ENCODE measurements around the gene TK2.
"Not testable (repeated sequence)": the region's sequence is repeated elsewhere in the genome, so short reads cannot be mapped to it uniquely, and the experiment has no call there.

Gene TK2

DNA sequence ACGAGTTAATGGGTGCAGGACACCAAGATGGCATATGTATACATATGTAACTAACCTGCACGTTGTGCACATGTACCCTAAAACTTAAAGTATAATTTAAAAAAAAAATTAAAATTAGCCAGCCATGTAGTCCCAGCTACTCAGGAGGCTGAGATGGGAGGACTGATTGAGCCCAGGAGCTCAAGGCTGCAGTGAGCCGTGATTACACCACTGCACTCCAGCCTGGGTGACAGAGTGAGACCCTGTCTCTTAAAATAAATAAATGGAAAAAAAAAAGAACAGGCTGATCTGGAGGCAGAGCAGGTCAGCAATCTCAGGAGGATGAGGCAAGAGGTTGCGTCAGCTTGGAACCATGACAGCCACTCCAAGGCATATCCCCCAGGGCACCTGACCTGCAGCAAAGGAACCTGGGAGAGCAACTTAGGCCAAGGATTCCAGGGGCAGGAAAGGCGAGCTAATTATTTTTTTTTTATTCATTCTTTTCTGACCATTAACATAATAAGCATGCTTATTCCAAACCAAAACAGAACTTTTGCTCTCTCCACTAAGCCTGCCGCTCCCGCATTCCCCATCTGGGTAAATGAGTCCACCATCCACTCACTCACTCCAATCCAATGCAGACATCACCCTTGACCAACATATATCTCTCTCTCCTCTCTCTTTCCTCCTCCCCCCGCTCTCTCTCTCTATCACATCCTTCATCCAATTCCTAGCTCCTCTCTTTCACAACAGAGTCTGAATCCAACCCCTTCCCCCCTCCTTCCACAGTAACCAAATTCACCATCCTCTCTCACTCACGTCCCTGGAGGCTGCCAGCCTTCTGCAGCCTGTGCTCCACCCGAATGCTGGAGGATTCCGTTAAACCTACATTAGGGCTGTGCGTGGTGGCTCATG, 47.7 kb downstream of the TK2 start:
- DNase-seq: no peak

DNA sequence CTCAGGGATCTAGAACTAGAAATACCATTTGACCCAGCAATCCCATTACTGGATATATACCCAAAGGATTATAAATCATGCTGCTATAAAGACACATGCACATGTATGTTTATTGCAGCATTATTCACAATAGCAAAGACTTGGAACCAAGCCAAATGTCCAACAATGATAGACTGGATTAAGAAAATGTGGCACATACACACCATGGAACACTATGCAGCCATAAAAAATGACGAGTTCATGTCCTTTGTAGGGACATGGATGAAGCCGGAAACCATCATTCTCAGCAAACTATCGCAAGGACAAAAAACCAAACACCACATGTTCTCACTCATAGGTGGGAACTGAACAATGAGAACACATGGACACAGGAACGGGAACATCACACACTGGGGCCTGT, 48.4 kb downstream of the TK2 start:
- DNase-seq: not testable (repeated sequence)

DNA sequence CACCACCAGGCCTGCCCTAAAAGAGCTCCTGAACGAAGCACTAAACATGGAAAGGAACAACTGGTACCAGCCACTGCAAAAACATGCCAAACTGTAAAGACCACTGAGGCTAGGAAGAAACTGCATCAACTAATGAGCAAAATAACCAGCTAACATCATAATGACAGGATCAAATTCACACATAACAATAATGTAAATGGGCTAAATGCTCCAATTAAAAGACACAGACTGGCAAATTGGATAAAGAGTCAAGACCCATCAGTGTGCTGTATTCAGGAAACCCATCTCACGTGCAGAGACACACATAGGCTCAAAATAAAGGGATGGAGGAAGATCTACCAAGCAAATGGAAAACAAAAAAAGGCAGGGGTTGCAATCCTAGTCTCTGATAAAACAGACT, 52.0 kb downstream of the TK2 start:
- DNase-seq: not testable (repeated sequence)

DNA sequence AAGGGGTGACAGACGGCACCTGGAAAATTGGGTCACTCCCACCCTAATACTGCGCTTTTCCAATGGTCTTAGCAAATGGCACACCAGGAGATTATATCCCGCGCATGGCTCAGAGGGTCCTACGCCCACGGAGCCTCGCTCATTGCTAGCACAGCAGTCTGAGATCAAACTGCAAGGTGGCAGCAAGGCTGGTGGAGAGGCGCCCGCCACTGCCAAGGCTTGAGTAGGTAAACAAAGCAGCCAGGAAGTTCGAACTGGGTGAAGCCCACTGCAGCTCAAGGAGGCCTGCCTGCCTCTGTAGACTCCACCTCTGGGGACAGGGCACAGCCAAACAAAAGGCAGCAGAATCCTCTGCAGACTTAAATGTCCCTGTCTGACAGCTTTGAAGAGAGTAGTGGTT, 53.7 kb downstream of the TK2 start:
- DNase-seq: not testable (repeated sequence)

DNA sequence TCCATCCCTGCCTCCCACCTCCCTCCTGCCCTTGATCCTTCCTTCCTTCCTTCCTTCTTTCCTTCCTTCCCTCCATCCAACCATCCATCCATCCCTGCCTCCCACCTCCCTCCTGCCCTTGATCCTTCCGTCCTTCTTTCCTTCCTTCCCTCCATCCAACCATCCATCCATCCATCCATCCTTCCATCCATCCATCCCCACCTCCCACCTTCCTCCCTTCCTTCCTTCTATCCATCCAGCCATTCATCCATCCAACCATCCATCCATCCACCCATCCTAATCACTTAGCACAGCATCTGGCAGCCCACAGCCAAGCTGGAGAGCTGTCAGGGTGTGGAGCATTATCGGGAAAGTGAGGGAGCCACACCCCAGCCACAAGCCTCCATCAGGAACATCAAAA, 54.5 kb downstream of the TK2 start:
- no peak for DNase-seq

DNA sequence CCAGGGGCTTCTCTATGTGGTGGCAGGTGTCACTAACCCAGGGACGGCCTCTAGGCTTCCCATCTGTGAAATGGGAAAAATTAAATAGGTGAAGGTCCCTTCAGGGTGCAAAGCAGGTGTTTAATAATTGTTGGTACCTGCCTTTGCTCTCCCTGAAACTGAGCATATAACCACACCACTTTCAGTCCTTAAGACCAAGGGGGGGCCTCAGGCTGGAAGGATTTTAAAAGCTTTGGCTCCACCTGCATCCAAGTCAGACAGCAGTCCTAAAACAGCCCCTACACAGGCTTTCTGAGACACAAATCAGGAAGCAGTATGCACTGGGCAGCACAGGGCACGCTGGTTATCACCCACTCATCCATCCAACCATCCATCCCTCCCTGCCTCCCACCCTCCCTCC, 55.0 kb downstream of the TK2 start:
- DNase-seq: no peak

DNA sequence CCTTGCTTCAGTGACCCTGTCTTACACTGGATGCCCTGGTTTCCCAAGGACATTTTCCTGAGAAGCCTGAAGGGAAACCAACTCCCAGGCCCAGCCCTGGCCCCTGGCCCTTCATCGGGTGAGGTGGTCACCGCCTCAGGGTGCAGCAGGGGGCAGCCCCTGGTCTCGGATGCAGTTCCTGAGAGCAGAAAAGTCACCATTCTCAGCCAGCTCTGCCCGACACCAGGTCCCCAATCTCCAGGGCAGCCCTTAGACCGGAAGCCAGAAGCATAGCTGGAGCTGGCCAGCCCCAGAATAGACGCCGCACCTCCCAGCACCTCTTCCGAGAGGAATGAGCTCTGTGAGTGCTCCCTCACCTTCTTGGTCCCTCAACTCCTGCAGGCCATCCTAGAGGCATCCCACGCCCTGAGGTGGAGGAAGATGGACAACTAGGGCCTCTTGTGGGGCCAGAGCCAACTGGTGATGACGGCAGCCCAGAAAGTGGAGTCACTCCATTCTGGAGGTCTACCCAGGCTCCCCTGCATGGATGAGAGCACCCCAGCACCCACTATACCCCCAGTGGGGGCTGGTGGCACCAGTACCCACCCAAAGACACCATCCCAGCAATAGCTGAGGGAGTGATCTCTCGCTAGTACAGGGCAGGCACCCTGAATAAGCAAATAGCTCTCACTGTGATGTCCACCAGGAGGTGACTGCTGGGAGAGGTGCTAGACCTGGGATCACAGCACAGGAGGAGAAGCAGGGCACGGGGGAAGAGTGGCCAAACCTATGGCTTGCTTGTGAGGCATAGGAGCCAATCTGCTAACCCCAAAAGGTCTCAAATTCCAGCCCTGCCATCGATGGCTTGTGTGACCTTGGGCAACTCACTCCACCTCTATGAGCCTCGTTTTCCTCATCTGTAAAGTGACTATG, 56.2 kb downstream of the TK2 start:
- no peak for DNase-seq

DNA sequence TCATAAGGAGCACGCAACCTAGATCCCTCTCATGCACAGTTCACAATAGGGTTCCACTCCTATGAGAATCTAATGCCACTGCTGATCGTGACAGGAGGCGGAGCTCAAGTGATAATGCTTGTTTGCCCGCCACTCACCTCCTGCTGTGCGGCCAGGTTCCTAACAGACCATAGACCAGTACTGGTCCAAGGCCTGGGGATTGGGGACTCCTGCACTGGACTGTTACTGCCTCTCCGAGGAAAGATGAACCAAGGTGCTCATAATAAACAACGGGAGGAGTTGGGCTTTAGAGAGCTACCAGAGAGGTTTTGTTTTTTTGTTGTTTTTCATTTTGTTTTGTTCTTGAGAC, 58.2 kb downstream of the TK2 start:
- DNase-seq: no peak

DNA sequence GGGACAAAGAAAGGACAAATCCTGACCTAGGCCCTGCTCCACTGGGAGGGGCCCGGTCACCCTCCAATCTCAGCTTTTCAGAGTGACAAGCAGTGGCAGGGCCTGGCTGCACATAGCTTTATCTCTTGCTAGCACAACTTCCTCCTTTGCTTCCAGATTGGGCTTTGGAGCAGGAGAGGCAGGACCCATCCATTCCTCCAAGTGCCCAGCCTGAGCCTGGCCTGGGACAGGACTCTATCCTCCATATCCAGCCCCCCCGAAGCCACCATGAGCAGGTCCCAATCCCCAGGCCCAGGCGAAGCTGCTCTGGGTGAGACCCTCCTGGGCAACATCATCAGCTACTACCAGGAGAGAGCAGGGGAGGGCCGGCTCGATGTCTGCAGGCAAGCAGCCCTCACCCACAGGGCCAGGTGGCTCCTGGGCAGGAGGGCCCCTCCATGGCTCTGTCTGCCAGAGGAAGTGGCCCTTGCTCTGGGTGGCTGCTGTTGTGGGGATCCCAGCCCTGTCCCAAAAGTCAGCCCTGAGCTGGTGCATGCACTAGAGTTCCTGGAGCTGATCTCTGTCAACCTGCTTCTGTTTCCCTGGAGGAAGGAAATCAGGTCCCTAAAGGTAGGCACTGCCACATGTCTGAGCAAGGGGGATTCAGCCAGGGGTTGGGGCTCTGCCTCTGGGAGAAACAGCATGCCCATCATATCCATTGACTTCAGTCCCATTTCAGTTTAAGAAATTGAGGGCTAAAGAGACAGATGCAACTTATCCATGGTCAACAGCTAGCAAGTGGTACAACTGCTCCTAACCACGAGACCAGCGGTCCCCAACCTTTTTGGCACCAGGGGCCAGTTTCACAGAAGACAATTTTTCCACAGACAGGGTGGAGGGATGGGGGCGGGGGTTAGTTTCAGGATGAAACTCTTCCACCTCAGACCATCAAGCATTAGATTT, 58.9 kb downstream of the TK2 start:
- DNase-seq: peak; percentile 33 to 38

DNA sequence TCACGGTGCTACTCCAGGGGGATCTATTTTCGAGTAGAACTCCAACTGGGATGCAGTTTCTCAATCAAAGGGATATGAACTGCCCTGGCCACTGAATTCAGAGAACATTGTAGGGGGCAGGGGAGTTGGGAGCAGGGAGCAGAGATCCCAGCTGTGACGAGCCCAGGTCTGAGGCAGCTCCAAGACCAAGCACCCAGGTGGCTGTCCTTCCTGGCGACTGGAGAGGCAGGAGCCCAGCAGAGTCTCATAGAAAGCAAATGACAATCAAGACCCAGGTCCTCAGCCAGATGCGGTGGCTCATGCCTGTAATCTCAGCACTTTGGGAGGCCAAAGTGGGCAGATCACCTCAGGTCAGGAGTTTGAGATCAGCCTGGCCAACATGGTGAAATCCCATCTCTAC, 60.1 kb downstream of the TK2 start:
- no peak for DNase-seq

DNA sequence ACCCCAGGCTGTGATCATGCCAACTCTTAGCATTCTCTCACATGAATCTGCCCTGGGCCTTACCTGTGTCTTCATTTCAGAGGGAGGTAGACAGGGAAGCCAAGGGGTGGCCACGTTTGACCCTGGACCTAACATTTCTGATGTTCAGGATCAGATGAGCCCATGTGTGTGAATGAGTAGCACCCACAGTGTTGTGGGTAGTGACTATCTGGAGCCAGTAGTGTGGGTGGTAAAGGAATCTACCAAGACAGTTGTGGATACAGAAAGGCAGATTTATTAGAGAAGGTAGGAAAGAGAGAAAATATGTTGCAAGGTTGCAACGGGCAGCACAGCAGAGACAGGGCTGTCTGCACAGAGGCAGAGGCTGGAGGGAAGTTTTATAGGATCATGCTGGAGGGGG, 60.5 kb downstream of the TK2 start:
- DNase-seq: no peak

DNA sequence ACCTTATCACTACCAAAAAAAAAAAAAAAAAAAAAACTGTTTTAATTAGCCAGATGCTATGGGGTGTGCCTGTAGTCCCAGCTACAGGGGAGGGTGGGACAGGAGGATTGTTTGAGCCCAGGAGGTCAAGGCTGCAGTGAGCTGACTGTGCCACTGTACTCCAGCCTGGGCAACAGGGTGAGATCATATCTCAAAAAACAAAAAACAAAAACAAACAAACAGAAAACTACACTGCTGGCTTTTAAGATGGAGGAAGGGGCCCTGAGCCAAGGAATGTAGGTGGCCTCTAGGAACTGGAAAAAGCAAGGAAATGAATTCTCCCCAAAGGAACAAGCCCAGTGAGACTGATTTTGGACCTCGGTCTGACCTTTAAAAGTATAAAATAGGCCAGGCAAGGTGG, 61.4 kb downstream of the TK2 start:
- DNase-seq: no peak

DNA sequence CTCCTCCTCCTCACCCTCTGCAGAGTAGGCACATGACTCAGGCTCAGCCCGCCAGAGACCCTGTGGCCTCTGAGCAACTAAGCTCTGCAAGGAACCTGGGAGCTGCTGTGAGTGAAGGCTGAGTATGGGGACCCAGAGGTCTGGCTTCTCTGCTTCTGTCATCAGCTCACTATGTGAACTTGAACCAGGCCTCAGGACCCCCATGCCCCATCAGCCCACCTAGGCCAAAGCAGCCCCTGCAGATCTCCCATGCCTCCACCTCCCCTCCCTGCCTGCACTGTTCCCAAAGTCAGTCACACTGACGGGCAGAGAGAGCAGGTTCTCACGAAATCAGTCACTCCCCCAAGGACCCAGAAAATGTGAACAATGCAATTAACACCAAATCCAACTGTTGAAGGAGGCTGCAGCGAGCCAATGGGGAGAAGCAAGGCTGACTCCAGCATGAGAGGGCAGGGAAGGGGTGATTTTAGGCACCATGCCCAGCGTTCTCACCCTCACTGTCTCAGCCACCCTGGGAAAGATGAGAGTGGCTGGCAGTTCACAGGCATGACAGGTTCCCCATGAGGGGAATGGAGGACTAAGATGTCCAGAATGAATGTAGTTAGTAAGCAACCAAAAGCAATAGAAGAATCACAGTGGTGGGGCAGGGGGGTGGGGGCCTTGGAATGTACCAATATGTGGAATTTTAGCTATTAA, 62.2 kb downstream of the TK2 start:
- peak; percentile 36 to 38 for DNase-seq

DNA sequence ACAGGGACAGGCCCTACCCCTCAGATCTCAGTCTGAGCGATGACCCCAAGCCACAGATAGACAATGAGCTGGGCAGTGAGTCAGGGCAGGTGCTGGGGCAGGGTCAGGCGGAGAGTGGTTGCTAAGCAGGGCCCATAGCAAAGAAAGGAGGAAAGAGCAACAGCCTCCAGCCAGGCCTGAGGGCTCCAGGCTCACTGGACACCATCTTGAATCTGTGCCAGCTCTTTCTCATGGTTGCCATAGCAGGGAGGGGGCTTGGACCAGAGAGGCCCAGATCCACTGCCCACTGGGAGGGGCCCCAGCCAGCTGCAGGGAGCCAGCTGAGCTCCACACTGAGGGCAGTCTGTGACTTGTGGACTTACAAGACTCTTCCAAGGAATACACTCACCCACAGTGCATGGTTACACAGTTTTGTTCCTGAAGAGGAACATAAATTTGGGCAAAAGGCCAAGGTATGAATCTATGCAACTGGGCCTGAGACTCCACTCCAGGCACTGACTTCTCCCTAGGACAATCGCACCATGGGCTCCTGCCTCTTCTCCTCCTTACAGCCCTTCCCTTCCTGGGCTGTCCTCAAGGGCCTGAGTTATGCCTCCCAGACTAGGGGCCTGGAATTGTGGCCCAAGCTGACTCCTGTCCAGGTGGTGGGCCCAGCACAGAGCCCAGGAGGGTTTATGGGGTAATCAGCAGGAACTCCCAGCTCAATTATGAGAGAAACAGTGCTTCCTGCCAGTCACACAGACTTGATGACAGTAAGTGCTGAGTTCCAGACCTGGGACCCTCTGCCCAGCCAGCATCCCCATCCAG, 62.9 kb downstream of the TK2 start:
- peak; percentile 32 to 47 for DNase-seq

DNA sequence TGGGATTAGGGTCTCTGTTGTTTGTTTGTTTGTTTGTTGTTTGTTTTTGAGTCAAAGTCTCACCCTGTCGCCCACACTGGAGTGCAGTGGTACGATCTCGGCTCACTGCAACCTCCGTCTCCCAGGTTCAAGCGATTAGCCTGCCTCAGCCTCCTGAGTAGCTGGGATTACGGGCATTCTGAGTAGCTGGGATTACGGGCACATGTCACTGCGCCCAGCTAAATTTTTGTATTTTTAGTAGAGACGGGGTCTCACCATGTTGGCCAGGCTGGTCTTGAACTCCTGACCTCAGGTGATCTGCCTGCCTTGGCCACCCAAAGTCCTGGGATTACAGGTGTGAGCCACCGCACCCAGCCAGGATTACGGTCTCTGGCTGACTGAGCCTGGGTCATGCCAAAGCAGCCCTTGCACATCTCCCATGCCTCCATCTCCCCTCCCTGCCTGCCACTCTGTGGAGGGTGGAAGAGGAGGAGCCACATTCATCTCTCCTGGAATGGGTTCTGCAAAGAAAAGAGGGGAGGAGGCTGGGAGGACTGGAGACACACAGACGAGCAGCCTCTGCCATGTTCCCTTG, 63.6 kb downstream of the TK2 start:
- no peak for DNase-seq

DNA sequence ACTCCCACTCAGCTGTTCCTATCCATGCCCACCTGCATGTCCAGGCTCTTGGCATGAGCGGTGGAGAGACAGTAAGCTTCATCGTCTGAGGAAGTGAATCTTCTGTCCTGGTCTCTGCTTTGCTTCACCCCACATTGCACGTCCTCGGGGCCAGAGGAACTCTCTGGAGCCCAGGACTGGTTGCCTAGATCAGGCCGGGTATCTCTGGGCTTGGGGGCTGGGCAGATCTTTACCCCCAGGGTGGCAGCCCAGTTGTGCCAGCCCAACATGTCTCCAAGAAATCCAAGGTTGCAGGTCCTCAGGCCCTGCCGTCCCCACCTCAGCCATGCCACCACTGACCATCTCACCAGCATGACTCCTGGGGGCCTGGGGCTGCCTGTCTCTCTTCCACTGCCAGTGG, 64.5 kb downstream of the TK2 start:
- no peak for DNase-seq

DNA sequence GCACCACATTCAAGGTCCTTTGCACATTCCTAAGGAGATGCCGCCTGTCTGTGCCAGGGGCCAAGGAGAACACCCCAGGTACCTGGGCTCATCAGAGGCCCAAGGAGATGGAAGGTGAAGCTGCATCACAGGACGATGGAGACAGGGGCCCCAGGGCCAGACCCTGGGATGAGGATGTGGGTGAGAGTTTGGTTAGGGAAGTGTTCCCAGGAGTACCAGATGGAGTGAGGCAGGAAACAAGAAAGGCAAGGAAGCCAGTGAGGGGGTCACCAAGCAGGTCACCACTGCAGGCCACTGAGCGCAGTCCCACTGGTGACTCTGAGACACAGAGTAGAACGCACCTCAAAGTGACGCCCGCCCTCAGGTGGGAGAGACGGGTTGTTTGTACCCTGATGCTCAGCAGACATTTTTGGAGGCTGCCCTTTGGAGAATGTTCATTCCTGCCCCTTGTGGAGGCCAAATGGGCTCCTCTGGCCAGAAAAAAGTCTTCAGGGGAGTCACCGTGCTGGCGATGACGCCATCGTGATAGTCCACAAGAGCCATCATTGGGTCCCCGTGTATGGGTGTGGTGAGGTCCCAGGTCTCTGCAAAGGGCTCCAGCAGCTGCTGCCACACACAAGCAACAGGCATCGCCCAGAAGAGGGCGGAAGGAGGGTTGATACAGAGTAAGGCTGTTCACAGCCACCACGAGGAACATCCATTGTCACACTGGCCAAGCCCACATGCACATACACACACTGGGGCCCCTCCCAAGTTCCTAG, 65.3 kb downstream of the TK2 start:
- DNase-seq: no peak

DNA sequence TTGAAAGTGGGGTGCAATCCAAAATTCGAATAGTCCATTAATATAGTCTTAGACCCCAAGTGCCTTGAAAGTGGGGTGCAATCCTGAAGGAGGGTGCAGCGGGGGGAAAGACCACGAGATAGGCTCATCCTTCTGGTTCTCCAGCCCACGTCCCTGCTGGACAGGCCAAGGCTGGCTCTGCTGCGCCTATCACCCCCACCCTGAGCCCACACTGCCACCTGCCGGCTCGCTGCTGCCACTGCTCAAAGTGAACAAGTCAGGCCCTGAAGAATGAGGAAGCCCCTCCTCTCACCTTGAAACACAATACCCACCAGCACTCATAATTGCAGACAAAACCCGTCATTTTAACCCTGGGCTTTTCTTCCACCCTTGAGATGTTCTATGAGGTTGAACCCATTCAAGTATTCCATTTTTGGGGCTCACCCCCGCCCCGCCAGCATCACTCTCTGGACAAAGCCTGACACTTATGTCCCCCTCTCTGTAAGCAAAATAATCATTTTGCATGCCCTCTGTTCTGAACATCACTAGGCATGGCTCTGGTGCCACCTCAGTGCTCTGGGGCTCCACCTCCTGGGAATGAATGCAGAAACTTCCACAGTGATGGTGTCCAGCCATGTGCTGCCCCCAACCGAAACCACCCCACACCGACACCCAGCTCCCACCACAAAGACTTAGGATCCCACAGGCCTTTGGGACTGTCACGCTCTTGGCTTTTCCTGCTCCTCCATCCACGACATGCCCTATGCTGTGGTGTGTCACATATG, 66.1 kb downstream of the TK2 start:
- DNase-seq: peak; percentile 63 to 67

DNA sequence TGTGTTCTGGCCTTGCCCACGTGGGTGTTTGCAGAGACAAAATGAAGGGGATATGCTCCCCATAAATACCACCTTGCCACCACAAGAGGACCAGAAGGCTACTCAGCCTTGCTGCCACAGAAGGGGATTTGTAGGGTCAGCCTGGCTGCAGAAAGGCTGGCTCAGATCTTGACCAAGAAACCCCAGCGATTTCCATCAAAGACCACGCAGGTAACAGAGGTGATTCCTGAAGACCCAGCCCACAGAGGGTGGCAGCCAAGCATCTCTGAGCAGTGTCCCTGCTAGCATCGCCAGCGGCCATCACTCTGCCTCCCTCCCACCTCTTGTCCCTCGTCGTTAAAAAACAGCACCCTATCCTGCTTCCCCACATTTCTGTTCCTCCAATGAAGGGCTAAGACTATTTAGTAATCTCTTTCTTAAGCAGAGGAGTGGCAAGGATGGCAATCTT, 68.0 kb downstream of the TK2 start:
- DNase-seq: no peak
